PFSK-1 (cell line): ENCODE data around the gene ADAMTS17.

Source experiments
- FOXP2 ChIP-seq: optimal IDR thresholded peaks from 2 replicates; pipeline ENCODE3; 2011; ENCODE audit warnings: borderline replicate concordance, control low read depth, inconsistent platforms; ENCODE audit not compliant: insufficient read depth; ENCODE audit errors: extremely low read length, extremely low read depth
- POLR2AphosphoS5 ChIP-seq: IDR thresholded peaks from 2 replicates; pipeline ENCODE4 v1.6.1; 2012; ENCODE audit warnings: low read depth, mild to moderate bottlenecking, control low read depth, low read length, moderate library complexity
- REST ChIP-seq, 2 experiments: IDR thresholded peaks; 2 replicates each; pipeline versions ENCODE4 v1.6.1 to v1.8.0; 2011 to 2012; ENCODE audit warnings: low read depth in 2 of 2, low read length in 2 of 2, control low read depth in 1 of 2, inconsistent platforms in 1 of 2, mild to moderate bottlenecking in 1 of 2, moderate library complexity in 1 of 2; ENCODE audit not compliant: insufficient read depth in 1 of 2
- SIN3A ChIP-seq: IDR thresholded peaks from 2 replicates; pipeline ENCODE4 v1.6.1; 2012; ENCODE audit warnings: mild to moderate bottlenecking, low read length, moderate library complexity, borderline replicate concordance; ENCODE audit not compliant: insufficient read depth
- TAF1 ChIP-seq: IDR thresholded peaks from 2 replicates; pipeline ENCODE4 v1.6.1; 2012; ENCODE audit warnings: low read length, control low read depth, borderline replicate concordance; ENCODE audit not compliant: insufficient read depth

Gene ADAMTS17

GRCh38 chr15:100042558-100042957 is 299.2 kb downstream of the ADAMTS17 start:
- TF ChIP-seq REST (IDR thresholded peaks at IDR 0.05; ENCODE audit: insufficient read depth in 1 of 2, low read depth in 2 of 2, low read length in 2 of 2) = no peak
- TF ChIP-seq POLR2AphosphoS5 = no peak
- TF ChIP-seq TAF1 = no peak
- TF ChIP-seq FOXP2 = no peak
- TF ChIP-seq SIN3A = no peak

GRCh38 chr15:100041127-100041828 is 300.5 kb downstream of the ADAMTS17 start:
- TF ChIP-seq SIN3A = no peak
- no peak for TF ChIP-seq REST (IDR thresholded peaks at IDR 0.05; ENCODE audit: insufficient read depth in 1 of 2, low read depth in 2 of 2, low read length in 2 of 2)
- TF ChIP-seq TAF1 = no peak
- TF ChIP-seq POLR2AphosphoS5 = no peak
- TF ChIP-seq FOXP2 = no peak

GRCh38 chr15:100039994-100040393 is 301.8 kb downstream of the ADAMTS17 start:
- TF ChIP-seq TAF1 (no peak), SIN3A (no peak), FOXP2 (no peak), REST (IDR thresholded peaks at IDR 0.05; ENCODE audit: insufficient read depth in 1 of 2, low read depth in 2 of 2, low read length in 2 of 2) (no peak), POLR2AphosphoS5 (no peak)

GRCh38 chr15:100038736-100039135 is 303.0 kb downstream of the ADAMTS17 start:
- no peak for TF ChIP-seq POLR2AphosphoS5
- TF ChIP-seq TAF1 = no peak
- no peak for TF ChIP-seq FOXP2
- no peak for TF ChIP-seq SIN3A
- TF ChIP-seq REST (IDR thresholded peaks at IDR 0.05; ENCODE audit: insufficient read depth in 1 of 2, low read depth in 2 of 2, low read length in 2 of 2) = no peak

GRCh38 chr15:100037901-100038300 is 303.9 kb downstream of the ADAMTS17 start:
- TF ChIP-seq FOXP2 (no peak), SIN3A (no peak)
